Caco-2 (cell line): ENCODE measurements around the gene APEH. TPM values are rescaled to one million over a fixed set of nuclear protein-coding genes. Genes with fewer than 3 reads are reported as not detected.

ENCODE experiments used
- BruUV-seq: library from RNA; stranded (reverse); fragments of 400-500 nt; replicated peaks from 2 replicates; lab custom pipeline; 2021; lab: Mats Ljungman, UMichigan
- CTCF ChIA-PET: fragments of 300-600 bp; sonication (Branson Sonifier 250); formaldehyde crosslinking; loops from one replicate; lab custom pipeline; 2022; ENCODE audit warnings: antibody characterized with exemption; lab: Charles Lee
- POLR2A ChIA-PET: fragments of 300-600 bp; sonication (Branson Sonifier 250); formaldehyde crosslinking; loops from one replicate; lab custom pipeline; 2022; ENCODE audit warnings: antibody characterized with exemption; lab: Charles Lee
- DNase-seq, 2 experiments: peaks; one replicate each; pipeline versions ENCODE4 v3.0.0 to v3.0.0-alpha.2; 2020 to 2022
- H3K27me3 ChIP-seq: replicated peaks from 2 replicates; pipeline ENCODE4 v1.6.0; 2011; ENCODE audit warnings: low read length; ENCODE audit not compliant: control insufficient read depth, insufficient read depth
- H3K36me3 ChIP-seq: 2 replicates; pipeline ENCODE4 v1.5.1; 2011; ENCODE audit warnings: low read length; ENCODE audit not compliant: control insufficient read depth, insufficient read depth
- H3K4me1 ChIP-seq: fragments of 250-450 bp; sonication (Bioruptor Pico); 2 replicates; pipeline ENCODE4 v1.5.1; 2020; ENCODE audit warnings: mild to moderate bottlenecking
- H3K4me3 ChIP-seq: 2 replicates; pipeline ENCODE4 v1.5.1; 2011; ENCODE audit warnings: low read depth, mild to moderate bottlenecking, control low read depth, low read length
- H3K9me3 ChIP-seq: fragments of 250-450 bp; sonication (Bioruptor Pico); 2 replicates; pipeline ENCODE4 v1.5.1; 2020; ENCODE audit warnings: mild to moderate bottlenecking, moderate library complexity
- H3K27ac Mint-ChIP-seq: one replicate; pipeline ENCODE4 v1.8.0; 2022; ENCODE audit warnings: mixed read lengths; ENCODE audit not compliant: unreplicated experiment
- H3K27me3 Mint-ChIP-seq: one replicate; pipeline ENCODE4 v1.8.0; 2022; ENCODE audit warnings: mixed read lengths; ENCODE audit not compliant: insufficient read depth, unreplicated experiment
- H3K36me3 Mint-ChIP-seq: one replicate; pipeline ENCODE4 v1.8.0; 2022; ENCODE audit warnings: mild to moderate bottlenecking, mixed read lengths; ENCODE audit not compliant: insufficient read depth, unreplicated experiment
- H3K4me1 Mint-ChIP-seq: one replicate; pipeline ENCODE4 v1.8.0; 2022; ENCODE audit warnings: low read depth, mixed read lengths; ENCODE audit not compliant: unreplicated experiment
- H3K4me3 Mint-ChIP-seq: one replicate; pipeline ENCODE4 v1.8.0; 2022; ENCODE audit warnings: mild to moderate bottlenecking, moderate library complexity, mixed read lengths; ENCODE audit not compliant: unreplicated experiment
- H3K9me3 Mint-ChIP-seq: one replicate; pipeline ENCODE4 v1.8.0; 2022; ENCODE audit warnings: mixed read lengths; ENCODE audit not compliant: unreplicated experiment
- intact Hi-C: fragments of 100-400 bp; cut with micrococcal nuclease; formaldehyde crosslinking; loops from one replicate; pipeline ENCODE4 v1.10.0; 2022; ENCODE audit not compliant: unreplicated experiment
- total RNA-seq: library from RNA; stranded (reverse); gene quantifications from 2 replicates; pipeline ENCODE4 v1.2.3, GENCODE V29; 2022
- TF ChIP-seq, protein P1 (sequence below), 2 experiments: fragments of 200-600 bp in 1 of 2; IDR thresholded peaks; 1 replicate in 1 of 2; 2 replicates in 1 of 2; pipeline versions ENCODE4 v1.5.1 to v1.8.0; 2011 to 2022; ENCODE audit warnings: antibody characterized with exemption in 1 of 2, control low read depth in 1 of 2, inconsistent platforms in 1 of 2, low read depth in 1 of 2, low read length in 1 of 2, mild to moderate bottlenecking in 1 of 2, moderate library complexity in 1 of 2; ENCODE audit not compliant: insufficient read depth in 1 of 2, severe bottlenecking in 1 of 2, unreplicated experiment in 1 of 2

APEH gene
- total RNA-seq, 1 experiment from 2014 or later = 236 TPM

DNA sequence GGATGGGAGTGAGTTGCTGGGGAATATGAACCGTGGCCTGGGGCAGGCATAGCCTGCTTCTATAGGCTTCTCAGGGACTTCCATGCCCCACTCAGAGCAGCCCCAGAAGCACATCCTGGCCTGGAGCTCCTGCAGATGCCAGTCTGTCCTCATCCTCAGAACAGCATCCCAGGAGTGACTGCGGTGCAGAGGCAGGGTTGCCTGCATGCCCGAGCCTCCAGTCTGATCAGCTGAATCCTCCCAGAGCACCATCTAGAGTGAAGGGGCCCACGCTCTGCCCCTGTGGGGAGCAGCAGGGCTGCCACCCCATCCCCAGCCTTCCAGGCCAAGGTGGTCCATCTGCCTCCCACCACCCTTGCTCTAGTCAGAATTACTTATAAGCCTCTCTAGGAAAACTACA lies 44.7 kb upstream of the APEH start:
- Mint-ChIP-seq H3K27me3 (peaks cover 3% of the 10 kb centered on the region), H3K4me1 (no peaks in the 10 kb centered on the region), H3K4me3 (no peak overlapping the region), H3K36me3 (no peaks in the 10 kb centered on the region), H3K27ac (no peak overlapping the region), H3K9me3 (no peaks in the 10 kb centered on the region)
- intact Hi-C loops = no loop called here
- Histone ChIP-seq H3K4me1 (no peaks in the 10 kb centered on the region), H3K4me3 (no peak overlapping the region), H3K36me3 (no peaks in the 10 kb centered on the region), H3K27me3 (no peaks in the 10 kb centered on the region), H3K9me3 (peaks cover 6% of the 10 kb centered on the region; the same call in 1 of the 2 replicates)
- ChIA-PET CTCF (no interaction called here), POLR2A (no interaction called here)
- DNase-seq = no peak
- TF ChIP-seq, protein P1, sequence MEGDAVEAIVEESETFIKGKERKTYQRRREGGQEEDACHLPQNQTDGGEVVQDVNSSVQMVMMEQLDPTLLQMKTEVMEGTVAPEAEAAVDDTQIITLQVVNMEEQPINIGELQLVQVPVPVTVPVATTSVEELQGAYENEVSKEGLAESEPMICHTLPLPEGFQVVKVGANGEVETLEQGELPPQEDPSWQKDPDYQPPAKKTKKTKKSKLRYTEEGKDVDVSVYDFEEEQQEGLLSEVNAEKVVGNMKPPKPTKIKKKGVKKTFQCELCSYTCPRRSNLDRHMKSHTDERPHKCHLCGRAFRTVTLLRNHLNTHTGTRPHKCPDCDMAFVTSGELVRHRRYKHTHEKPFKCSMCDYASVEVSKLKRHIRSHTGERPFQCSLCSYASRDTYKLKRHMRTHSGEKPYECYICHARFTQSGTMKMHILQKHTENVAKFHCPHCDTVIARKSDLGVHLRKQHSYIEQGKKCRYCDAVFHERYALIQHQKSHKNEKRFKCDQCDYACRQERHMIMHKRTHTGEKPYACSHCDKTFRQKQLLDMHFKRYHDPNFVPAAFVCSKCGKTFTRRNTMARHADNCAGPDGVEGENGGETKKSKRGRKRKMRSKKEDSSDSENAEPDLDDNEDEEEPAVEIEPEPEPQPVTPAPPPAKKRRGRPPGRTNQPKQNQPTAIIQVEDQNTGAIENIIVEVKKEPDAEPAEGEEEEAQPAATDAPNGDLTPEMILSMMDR (IDR thresholded peaks at IDR 0.05; ENCODE audit: insufficient read depth in 1 of 2, low read depth in 1 of 2, low read length in 1 of 2, severe bottlenecking in 1 of 2, unreplicated experiment in 1 of 2) = no peak
- BruUV-seq = no TSS peak

DNA sequence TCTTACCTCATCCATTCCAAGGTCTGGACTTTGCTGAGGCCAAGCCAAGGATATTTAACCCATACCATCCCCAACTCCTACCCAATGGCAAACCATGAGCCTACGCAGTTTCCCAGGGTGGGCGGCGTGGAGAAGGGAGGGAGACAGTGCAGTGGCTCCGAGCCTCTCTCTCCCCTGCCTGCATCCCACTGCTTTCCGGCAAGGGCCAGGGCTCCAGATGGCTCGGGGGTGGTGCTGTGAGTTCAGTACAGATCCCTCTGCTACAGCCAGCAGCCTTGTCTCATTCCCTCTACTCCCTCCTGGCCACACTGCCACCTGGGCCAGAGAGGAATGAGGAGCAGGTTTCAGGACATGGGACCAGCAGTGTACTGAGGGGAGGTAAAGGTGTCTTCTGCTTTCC lies 44.3 kb upstream of the APEH start:
- Histone ChIP-seq H3K36me3 (no peaks in the 10 kb centered on the region), H3K9me3 (peaks cover 6% of the 10 kb centered on the region; the same call in 1 of the 2 replicates), H3K4me3 (no peak overlapping the region), H3K27me3 (no peaks in the 10 kb centered on the region), H3K4me1 (no peaks in the 10 kb centered on the region)
- ChIA-PET POLR2A (no interaction called here), CTCF (no interaction called here)
- intact Hi-C loops = no loop called here
- no peak overlapping the region for H3K27ac Mint-ChIP-seq
- DNase-seq = no peak
- no peaks in the 10 kb centered on the region for H3K4me1 Mint-ChIP-seq
- H3K27me3 Mint-ChIP-seq = peaks cover 4% of the 10 kb centered on the region
- H3K4me3 Mint-ChIP-seq = no peak overlapping the region
- BruUV-seq = no TSS peak
- no peaks in the 10 kb centered on the region for H3K9me3 Mint-ChIP-seq
- TF ChIP-seq, protein P1 (IDR thresholded peaks at IDR 0.05; ENCODE audit: insufficient read depth in 1 of 2, low read depth in 1 of 2, low read length in 1 of 2, severe bottlenecking in 1 of 2, unreplicated experiment in 1 of 2) = no peak
- no peaks in the 10 kb centered on the region for H3K36me3 Mint-ChIP-seq

DNA sequence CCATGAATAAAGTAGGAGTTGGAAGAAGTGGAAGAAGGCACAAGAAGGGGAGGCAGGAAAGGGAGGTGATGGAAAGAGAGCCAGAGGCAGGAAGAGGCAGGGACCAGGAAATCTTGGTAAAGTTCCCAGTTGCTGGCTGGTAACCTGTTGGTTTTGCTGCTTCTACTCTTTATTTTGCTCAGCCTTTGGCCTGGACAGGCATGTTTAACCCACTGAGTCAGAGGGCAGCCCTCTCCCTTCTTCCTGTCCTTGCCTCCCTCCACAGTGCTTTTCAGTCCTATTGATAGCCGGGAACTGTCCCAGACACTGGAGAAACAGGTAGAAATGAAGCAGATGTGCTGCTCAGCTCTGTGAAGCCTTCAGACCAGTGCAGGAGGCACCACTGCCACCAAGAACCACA lies 43.4 kb upstream of the APEH start:
- H3K27me3 ChIP-seq = no peaks in the 10 kb centered on the region
- CTCF ChIA-PET = no interaction called here
- POLR2A ChIA-PET = no interaction called here
- peaks cover 6% of the 10 kb centered on the region for H3K27me3 Mint-ChIP-seq
- no peak for DNase-seq
- no TSS peak for BruUV-seq
- intact Hi-C loops = no loop called here
- H3K27ac Mint-ChIP-seq = no peak overlapping the region
- no peaks in the 10 kb centered on the region for H3K9me3 Mint-ChIP-seq
- no peak overlapping the region for H3K4me3 Mint-ChIP-seq
- TF ChIP-seq, protein P1 (IDR thresholded peaks at IDR 0.05; ENCODE audit: insufficient read depth in 1 of 2, low read depth in 1 of 2, low read length in 1 of 2, severe bottlenecking in 1 of 2, unreplicated experiment in 1 of 2) = no peak
- H3K4me1 Mint-ChIP-seq = no peaks in the 10 kb centered on the region
- H3K36me3 ChIP-seq = no peaks in the 10 kb centered on the region
- no peak overlapping the region for H3K4me3 ChIP-seq
- no peaks in the 10 kb centered on the region for H3K36me3 Mint-ChIP-seq
- H3K4me1 ChIP-seq = no peaks in the 10 kb centered on the region
- H3K9me3 ChIP-seq = peaks cover 6% of the 10 kb centered on the region; the same call in 1 of the 2 replicates
